B cell (primary cell): ENCODE measurements around the gene SPAG6. TPM values are rescaled to one million over a fixed set of nuclear protein-coding genes. Genes with fewer than 3 reads are reported as not detected.

Experiments
- ATAC-seq: fragments of 200-7000 bp; cut with Tn5 transposase; one replicate; pipeline ENCODE4 v1.10.0; 2021; ENCODE audit warnings: low read depth, mild to moderate bottlenecking, moderate number of reproducible peaks, moderate library complexity
- CTCF ChIA-PET: fragments of 350-600 bp; sonication (Branson Sonifier 250); formaldehyde crosslinking; loops from one replicate; lab custom pipeline; 2021; ENCODE audit warnings: antibody characterized with exemption, inconsistent platforms; lab: Charles Lee
- POLR2A ChIA-PET: fragments of 350-600 bp; sonication (Branson Sonifier 250); formaldehyde crosslinking; loops from one replicate; lab custom pipeline; 2021; ENCODE audit warnings: antibody characterized with exemption; lab: Charles Lee
- DNase-seq: peaks from one replicate; pipeline ENCODE4 v3.0.0; 2013
- H2AFZ ChIP-seq: 2 replicates; pipeline ENCODE4 v1.6.1; 2012; ENCODE audit warnings: mild to moderate bottlenecking, low read depth, low read length; ENCODE audit not compliant: insufficient read depth, poor library complexity, severe bottlenecking
- H3K27ac ChIP-seq, 2 donors: 1 replicate in 1 of 2; 2 replicates in 1 of 2; pipeline ENCODE4 v1.5.1; 2012 to 2013; ENCODE audit warnings: low read length in 2 of 2, mild to moderate bottlenecking in 2 of 2, moderate library complexity in 1 of 2
- H3K27me3 ChIP-seq, 4 experiments: fragments of 200-600 bp in 1 of 4; sonication (generic) in 1 of 4; replicated peaks in 1 of 4; 1 replicate in 2 of 4; 2 replicates in 2 of 4; pipeline versions ENCODE4 v1.6.1 to v1.7.0; 2013 to 2016; ENCODE audit warnings: low read length in 3 of 4, mild to moderate bottlenecking in 2 of 4, mixed read lengths in 1 of 4, moderate library complexity in 1 of 4; ENCODE audit not compliant: insufficient read depth in 4 of 4, control insufficient read depth in 3 of 4; ENCODE audit errors: control extremely low read depth in 1 of 4
- H3K36me3 ChIP-seq, 2 experiments: replicated peaks in 1 of 2; 1 replicate in 1 of 2; 2 replicates in 1 of 2; pipeline versions ENCODE4 v1.6.1 to v1.7.1; 2013; ENCODE audit warnings: low read length in 1 of 2; ENCODE audit not compliant: insufficient read depth in 2 of 2, control insufficient read depth in 1 of 2; ENCODE audit errors: control extremely low read depth in 1 of 2, extremely low read depth in 1 of 2
- H3K4me1 ChIP-seq, 2 donors: fragments of 200-600 bp in 1 of 2; sonication (generic) in 1 of 2; 1 replicate in 1 of 2; 2 replicates in 1 of 2; pipeline versions ENCODE4 v1.5.1 to v1.6.1; 2013 to 2017; ENCODE audit warnings: low read length in 2 of 2; ENCODE audit not compliant: control insufficient read depth in 2 of 2, insufficient read depth in 2 of 2
- H3K4me2 ChIP-seq: replicated peaks from 2 replicates; pipeline ENCODE3; 2012; ENCODE audit warnings: mild to moderate bottlenecking, low read depth, low read length; ENCODE audit not compliant: poor library complexity, severe bottlenecking
- H3K4me3 ChIP-seq, 5 experiments: fragments of 200-600 bp in 1 of 5; sonication (generic) in 1 of 5; 1 replicate in 3 of 5; 2 replicates in 2 of 5; pipeline versions ENCODE4 v1.5.1 to v1.7.0; 2011 to 2016; ENCODE audit warnings: low read length in 4 of 5, mild to moderate bottlenecking in 4 of 5, low read depth in 2 of 5, control low read depth in 1 of 5, moderate library complexity in 1 of 5; ENCODE audit not compliant: insufficient read depth in 1 of 5; ENCODE audit errors: control extremely low read depth in 1 of 5, extremely low read depth in 1 of 5
- H3K79me2 ChIP-seq: fragments of 200-600 bp; sonication (generic); one replicate; pipeline ENCODE4 v1.6.0; 2016; ENCODE audit warnings: low read length; ENCODE audit not compliant: control insufficient read depth, insufficient read depth
- H3K9ac ChIP-seq: fragments of 200-600 bp; sonication (generic); 2 replicates; pipeline ENCODE4 v1.6.1; 2017; ENCODE audit warnings: mild to moderate bottlenecking, low read length, moderate library complexity
- H3K9me3 ChIP-seq, 3 donors: one replicate each; pipeline versions ENCODE4 v1.6.1 to v1.7.1; 2013; ENCODE audit warnings: low read length in 2 of 3; ENCODE audit not compliant: control insufficient read depth in 2 of 3, insufficient read depth in 1 of 3; ENCODE audit errors: control extremely low read depth in 1 of 3
- H4K20me1 ChIP-seq: 2 replicates; pipeline ENCODE4 v1.6.0; 2012; ENCODE audit warnings: mild to moderate bottlenecking, low read length; ENCODE audit not compliant: insufficient read depth, control insufficient read depth, poor library complexity, severe bottlenecking
- H3K27ac Mint-ChIP-seq: one replicate; pipeline ENCODE4 v1.8.0; 2021; ENCODE audit warnings: mixed read lengths
- H3K27me3 Mint-ChIP-seq: one replicate; pipeline ENCODE4 v1.8.0; 2021; ENCODE audit warnings: mixed read lengths
- H3K4me1 Mint-ChIP-seq: one replicate; pipeline ENCODE4 v1.8.0; 2021; ENCODE audit warnings: mixed read lengths
- H3K4me3 Mint-ChIP-seq: one replicate; pipeline ENCODE4 v1.8.0; 2021; ENCODE audit warnings: mixed read lengths
- H3K9me3 Mint-ChIP-seq: one replicate; pipeline ENCODE4 v1.8.0; 2022; ENCODE audit warnings: mixed read lengths; ENCODE audit not compliant: insufficient read depth
- CTCF ChIP-seq: fragments of 200-600 bp; IDR thresholded peaks from one replicate; pipeline ENCODE4 v1.8.0; 2022; ENCODE audit warnings: antibody characterized with exemption, mild to moderate bottlenecking
- EZH2 ChIP-seq: IDR thresholded peaks from 2 replicates; pipeline ENCODE4 v1.6.1; 2012; ENCODE audit warnings: borderline replicate concordance, low read depth, mild to moderate bottlenecking, moderate library complexity, low read length; ENCODE audit not compliant: insufficient read depth, poor library complexity, severe bottlenecking
- WGBS: methylation state at CpG from one replicate; pipeline ENCODE4 v1.1.5; 2013; ENCODE audit warnings: missing lambda C conversion rate; ENCODE audit not compliant: insufficient coverage; 5-methylcytosine and 5-hydroxymethylcytosine counted together
- intact Hi-C: fragments of 100-400 bp; cut with micrococcal nuclease; formaldehyde crosslinking; loops from one replicate; pipeline ENCODE4 v1.10.0; 2022
- polyA plus RNA-seq: library from polyadenylated mRNA; depleted of rRNA; stranded (reverse); fragments of >200 nt; gene quantifications from 2 replicates; pipeline ENCODE4 v1.2.3, GENCODE V29; 2012
- total RNA-seq, 2 donors: library from RNA; stranded (reverse); fragments of 120-200 nt in 1 of 2; gene quantifications; 1 replicate in 1 of 2; 2 replicates in 1 of 2; pipeline versions ENCODE4 v1.2.3 to v1.2.4, GENCODE V29; 2013 to 2022

The SPAG6 gene
- total and polyA plus RNA-seq, 2 donors (not counting 1 experiment from before 2014, with no cell fraction given), result not detected

GRCh38 chr10:22363305-22363704, 18.0 kb downstream of the SPAG6 start:
- intact Hi-C loops, result no loop called here
- peaks cover 4% of the 10 kb centered on the region in 2 donors for H3K4me1 ChIP-seq
- CTCF ChIA-PET, result no interaction called here

More at GRCh38 chr10:22363305-22363704, 18.0 kb downstream of the SPAG6 start:
- H3K27me3 ChIP-seq, result no peaks in the 10 kb centered on the region
- no peaks in the 10 kb centered on the region for H3K9me3 Mint-ChIP-seq
- TF ChIP-seq CTCF (no peak), EZH2 (no peak)
- no peak for ATAC-seq
- no peak for DNase-seq
- 100% methylated on average over 1 of the region's 6 CpGs for WGBS
- H3K9me3 ChIP-seq, result no peaks in the 10 kb centered on the region
- no peak overlapping the region for H3K9ac ChIP-seq
- POLR2A ChIA-PET, result no interaction called here
- no peak overlapping the region for H3K4me3 ChIP-seq
- peaks cover 6% of the 10 kb centered on the region for H3K4me1 Mint-ChIP-seq
- H3K36me3 ChIP-seq, result no peaks in the 10 kb centered on the region
- H2AFZ ChIP-seq, result no peak overlapping the region
- no peaks in the 10 kb centered on the region for H3K79me2 ChIP-seq
- no peak overlapping the region for H3K27ac ChIP-seq
- H4K20me1 ChIP-seq, result no peaks in the 10 kb centered on the region
- no peak overlapping the region for H3K4me3 Mint-ChIP-seq
- no peaks in the 10 kb centered on the region for H3K27me3 Mint-ChIP-seq
- no peak overlapping the region for H3K4me2 ChIP-seq
- H3K27ac Mint-ChIP-seq, result no peak overlapping the region
